Large intestine (tissue), 3 donors: ENCODE measurements around the gene TRIM17. TPM values are rescaled to one million over a fixed set of nuclear protein-coding genes. Genes with fewer than 3 reads are reported as not detected.

ENCODE experiments used
- DNase-seq, 2 donors: peaks; one replicate each; pipeline versions ENCODE4 v3.0.0 to v3.0.0-alpha.2; 2013
- H3K27ac ChIP-seq: one replicate; pipeline ENCODE4 v1.5.1; 2013; ENCODE audit warnings: low read length
- H3K27me3 ChIP-seq: 2 replicates; pipeline ENCODE4 v1.6.1; 2013; ENCODE audit warnings: low read length; ENCODE audit not compliant: control insufficient read depth, insufficient read depth
- H3K36me3 ChIP-seq: 2 replicates; pipeline ENCODE4 v1.6.1; 2013; ENCODE audit warnings: low read length; ENCODE audit not compliant: control insufficient read depth, insufficient read depth
- H3K4me1 ChIP-seq: one replicate; pipeline ENCODE4 v1.6.1; 2013; ENCODE audit warnings: low read length; ENCODE audit not compliant: control insufficient read depth, insufficient read depth
- H3K4me3 ChIP-seq: one replicate; pipeline ENCODE4 v1.5.1; 2013; ENCODE audit warnings: low read length
- H3K9me3 ChIP-seq: one replicate; pipeline ENCODE4 v1.6.1; 2013; ENCODE audit warnings: mild to moderate bottlenecking, low read depth, low read length, moderate library complexity; ENCODE audit not compliant: control insufficient read depth
- WGBS: methylation state at CpG from one replicate; pipeline ENCODE4 v1.1.5; 2013; ENCODE audit warnings: low lambda C conversion rate; ENCODE audit not compliant: insufficient coverage; 5-methylcytosine and 5-hydroxymethylcytosine counted together
- polyA plus RNA-seq: library from polyadenylated mRNA; unstranded; fragments of 120-200 nt; gene quantifications from one replicate; pipeline ENCODE4 v1.2.1, GENCODE V29; 2013

TRIM17 gene
- polyA plus RNA-seq, 1 donor = 1.3 TPM

DNA sequence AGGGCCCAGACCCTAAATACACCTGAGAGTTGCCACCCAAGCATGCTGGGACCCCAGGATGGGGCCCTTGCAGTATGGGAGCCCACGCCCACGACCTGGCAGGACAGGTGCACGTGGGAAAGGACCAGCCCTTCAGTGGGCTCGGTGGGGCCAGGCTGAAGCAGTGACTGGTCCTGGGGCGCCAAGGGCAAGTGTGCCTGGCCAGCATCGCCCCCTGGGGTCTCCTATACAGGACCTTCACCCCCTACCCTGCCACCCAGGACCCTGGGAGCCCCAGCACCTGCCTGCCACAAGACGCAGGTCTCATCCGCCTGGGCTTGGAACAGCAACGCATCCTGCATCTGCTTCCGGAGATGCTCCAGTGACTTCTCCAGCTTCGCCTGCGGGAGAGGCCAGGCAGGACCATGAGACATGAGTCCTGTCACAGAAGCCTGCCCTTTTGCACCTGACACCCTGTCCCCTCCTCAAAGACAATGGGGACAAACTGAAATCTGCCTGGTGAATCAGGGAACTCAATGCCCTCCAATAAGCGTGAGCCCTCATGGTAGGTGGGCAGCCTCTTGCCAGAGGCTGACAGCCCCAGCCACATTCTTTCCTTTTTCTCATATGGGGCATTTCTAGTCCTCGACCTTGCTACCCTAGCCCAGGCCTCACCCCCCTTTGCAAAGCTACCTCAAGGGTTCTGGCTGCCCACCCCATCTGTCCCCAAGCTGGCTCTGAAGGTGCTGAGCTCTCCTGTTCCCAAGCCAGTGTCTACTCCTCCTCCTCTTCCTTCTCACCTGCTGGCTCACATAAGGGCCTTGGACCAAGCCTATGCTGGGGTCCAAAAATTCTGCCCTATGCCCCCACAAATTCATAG lies 14.7 kb downstream of the TRIM17 start:
- Histone ChIP-seq H3K27ac (no peak overlapping the region), H3K4me1 (peaks cover 12% of the 10 kb centered on the region), H3K36me3 (peaks cover 45% of the 10 kb centered on the region), H3K4me3 (no peak overlapping the region), H3K9me3 (no peaks in the 10 kb centered on the region), H3K27me3 (no peaks in the 10 kb centered on the region)
- no CpG with 5 or more reads among the region's 14 CpGs for WGBS
- DNase-seq = no peak

DNA sequence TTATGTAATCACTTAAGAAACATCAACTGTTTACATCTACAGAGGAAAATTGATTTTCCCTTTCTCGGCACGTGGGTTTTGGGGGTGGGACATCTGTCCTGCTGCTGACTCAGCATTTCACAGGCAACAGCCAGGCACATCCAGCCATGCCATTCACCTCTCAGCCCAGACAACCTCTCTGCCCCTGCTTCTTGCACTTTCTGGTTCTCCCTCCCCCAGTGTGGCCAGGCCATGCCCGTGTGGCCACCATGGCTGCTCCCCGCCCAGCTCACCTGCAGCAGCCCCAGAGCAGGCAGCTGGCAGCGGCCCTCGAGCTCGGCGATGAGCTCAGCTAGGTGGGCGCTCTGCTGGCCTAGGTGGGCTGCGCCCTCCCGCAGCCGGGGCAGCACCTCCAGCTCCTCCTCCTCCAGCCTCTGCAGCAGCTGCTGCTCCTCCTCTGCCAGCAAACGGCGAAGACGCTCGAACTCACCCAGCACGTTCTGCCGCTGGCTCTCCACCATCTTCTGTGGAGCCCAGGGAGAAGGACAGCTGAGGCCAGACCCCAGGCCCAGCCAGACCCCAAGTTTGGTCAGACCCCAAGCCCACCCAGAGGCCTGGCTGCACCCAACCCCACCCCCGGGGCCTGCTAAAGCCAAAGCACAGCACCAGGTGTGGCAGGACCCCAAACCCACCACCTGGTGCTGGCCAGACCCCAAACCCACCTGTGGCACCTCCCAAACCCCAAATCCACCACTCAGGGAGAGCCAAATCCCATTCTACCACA lies 15.8 kb downstream of the TRIM17 start:
- H3K27ac ChIP-seq = no peak overlapping the region
- no peak overlapping the region for H3K4me3 ChIP-seq
- H3K27me3 ChIP-seq = no peaks in the 10 kb centered on the region
- no CpG with 5 or more reads among the region's 19 CpGs for WGBS
- H3K9me3 ChIP-seq = no peaks in the 10 kb centered on the region
- no peak for DNase-seq
- H3K36me3 ChIP-seq = peaks cover 56% of the 10 kb centered on the region
- H3K4me1 ChIP-seq = peaks cover 12% of the 10 kb centered on the region

GRCh38 chr1:228400237-228400651 lies 16.4 kb downstream of the TRIM17 start:
- no peak for DNase-seq
- H3K9me3 ChIP-seq = no peaks in the 10 kb centered on the region
- H3K27me3 ChIP-seq = no peaks in the 10 kb centered on the region
- H3K4me1 ChIP-seq = peaks cover 6% of the 10 kb centered on the region
- H3K27ac ChIP-seq = no peak overlapping the region
- peaks cover 62% of the 10 kb centered on the region for H3K36me3 ChIP-seq
- no peak overlapping the region for H3K4me3 ChIP-seq
- no CpG with 5 or more reads among the region's 11 CpGs for WGBS

GRCh38 chr1:228399531-228400236 lies 17.0 kb downstream of the TRIM17 start:
- DNase-seq = no peak
- H3K27me3 ChIP-seq = no peaks in the 10 kb centered on the region
- 100% methylated on average over 4 of the region's 14 CpGs for WGBS
- peaks cover 68% of the 10 kb centered on the region for H3K36me3 ChIP-seq
- no peaks in the 10 kb centered on the region for H3K9me3 ChIP-seq
- H3K27ac ChIP-seq = no peak overlapping the region
- no peak overlapping the region for H3K4me3 ChIP-seq
- H3K4me1 ChIP-seq = peaks cover under 1% of the 10 kb centered on the region

DNA sequence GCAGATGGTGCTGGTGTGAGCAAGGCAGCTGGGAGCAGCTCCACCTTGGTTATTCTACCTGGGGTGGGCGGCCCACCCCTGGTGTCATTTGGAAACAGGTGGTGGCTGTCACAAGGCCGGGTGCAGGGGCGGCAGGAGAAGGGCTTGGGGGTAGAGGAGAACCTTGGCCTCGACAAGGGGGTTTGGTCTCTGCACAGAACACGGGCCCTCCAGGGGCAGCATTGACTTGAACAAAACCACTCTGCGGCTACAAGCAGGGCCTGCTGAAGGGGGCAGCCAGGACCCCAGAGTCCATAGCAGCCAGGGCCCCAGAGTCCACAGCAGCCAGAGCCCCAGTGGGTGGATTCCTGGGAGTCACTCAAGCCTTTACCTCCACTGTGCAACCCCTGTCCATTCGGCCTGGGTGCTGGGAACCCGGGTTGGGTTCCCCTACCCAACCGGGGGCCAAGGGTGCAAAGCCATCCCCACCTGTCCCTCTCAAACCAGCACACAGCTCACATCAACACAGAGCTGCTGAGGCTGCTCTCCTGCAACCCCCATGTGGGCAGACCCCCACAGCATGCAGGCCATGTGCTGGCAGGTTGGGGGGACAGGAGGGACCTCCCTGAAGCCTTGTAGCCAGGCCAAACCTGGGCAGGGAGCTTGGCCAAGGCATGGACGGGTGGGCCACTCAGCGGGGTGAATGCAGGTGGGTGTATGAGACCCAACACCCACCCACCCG lies 17.8 kb downstream of the TRIM17 start:
- WGBS = no CpG with 5 or more reads among the region's 12 CpGs
- peaks cover 76% of the 10 kb centered on the region for H3K36me3 ChIP-seq
- DNase-seq = no peak

DNA sequence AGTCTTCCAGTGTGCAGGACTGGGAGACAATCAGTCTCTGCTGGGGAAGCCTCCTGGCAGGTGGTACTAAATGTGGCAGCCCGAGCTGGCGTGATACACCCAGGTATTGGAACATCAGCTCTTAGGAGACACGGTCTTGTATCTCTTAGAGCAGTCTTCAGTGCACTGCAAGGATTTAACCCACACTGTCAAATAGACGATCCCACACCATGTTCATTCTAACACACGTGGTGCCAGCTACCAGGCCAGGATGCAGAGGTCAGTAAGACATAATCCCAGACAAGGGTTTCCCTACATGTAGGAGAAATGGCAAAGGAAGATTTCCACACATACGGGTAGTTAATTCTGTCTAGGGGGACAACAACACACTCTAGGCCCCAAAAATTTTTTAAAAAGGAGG lies 18.7 kb downstream of the TRIM17 start:
- Histone ChIP-seq H3K27me3 (no peaks in the 10 kb centered on the region), H3K27ac (no peak overlapping the region), H3K36me3 (peaks cover 72% of the 10 kb centered on the region), H3K9me3 (no peaks in the 10 kb centered on the region), H3K4me1 (no peaks in the 10 kb centered on the region), H3K4me3 (no peak overlapping the region)
- no CpG with 5 or more reads among the region's 6 CpGs for WGBS
- no peak for DNase-seq

More for the DNA sequence above, 17.8 kb downstream of the TRIM17 start:
- Histone ChIP-seq H3K9me3 (no peaks in the 10 kb centered on the region), H3K27ac (no peak overlapping the region), H3K27me3 (no peaks in the 10 kb centered on the region), H3K4me1 (no peaks in the 10 kb centered on the region), H3K4me3 (no peak overlapping the region)

DNA sequence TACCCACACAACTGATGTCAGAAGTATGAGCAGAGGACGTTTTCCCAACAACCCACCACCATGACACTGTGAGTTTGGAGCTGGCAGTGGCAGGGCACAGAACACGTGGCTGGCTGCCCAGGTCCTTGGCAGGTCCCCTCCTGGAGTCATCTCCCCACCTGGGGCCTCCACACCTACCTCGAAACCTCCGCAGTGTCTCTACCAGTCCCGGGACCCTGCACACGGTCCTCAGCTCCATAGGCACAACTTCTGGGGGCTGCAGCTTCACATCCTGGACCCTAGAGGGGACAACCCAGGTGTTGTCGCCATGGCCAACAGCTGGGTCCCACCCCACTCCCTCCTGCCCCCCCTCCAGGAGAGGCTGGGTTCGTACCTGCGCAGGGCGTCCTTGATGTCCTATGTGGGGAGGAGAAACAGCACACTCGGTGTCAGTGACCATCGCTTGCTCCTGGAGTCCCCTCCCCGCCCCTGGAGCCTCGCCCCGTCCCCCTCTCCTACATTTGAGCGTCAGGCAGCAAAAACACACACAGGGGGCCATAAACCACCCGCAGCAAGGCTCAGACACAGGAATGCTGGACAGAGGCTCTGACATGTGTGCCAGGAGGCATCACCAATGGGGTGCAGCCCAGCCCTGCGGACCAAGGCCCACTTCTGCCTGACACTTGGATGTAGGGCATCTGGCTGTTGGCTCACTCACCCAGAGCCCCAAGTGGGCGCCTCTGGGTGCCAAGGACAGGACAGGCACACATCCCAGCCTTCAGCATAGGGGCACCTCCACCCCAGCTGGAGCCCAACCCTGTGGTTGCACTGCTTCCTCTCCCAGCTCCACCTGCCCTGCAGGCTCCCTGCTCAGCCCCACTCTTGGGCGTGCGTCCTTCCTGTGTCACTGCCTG lies 19.6 kb downstream of the TRIM17 start:
- H3K27ac ChIP-seq = no peak overlapping the region
- H3K4me3 ChIP-seq = no peak overlapping the region
- peaks cover 72% of the 10 kb centered on the region for H3K36me3 ChIP-seq
- DNase-seq = no peak
- no peaks in the 10 kb centered on the region for H3K27me3 ChIP-seq
- WGBS = no CpG with 5 or more reads among the region's 21 CpGs
- H3K4me1 ChIP-seq = no peaks in the 10 kb centered on the region
- H3K9me3 ChIP-seq = no peaks in the 10 kb centered on the region

GRCh38 chr1:228394571-228395394 lies 21.9 kb downstream of the TRIM17 start:
- Histone ChIP-seq H3K4me1 (no peaks in the 10 kb centered on the region), H3K36me3 (peaks cover 60% of the 10 kb centered on the region), H3K27ac (no peak overlapping the region), H3K9me3 (no peaks in the 10 kb centered on the region), H3K4me3 (no peak overlapping the region), H3K27me3 (no peaks in the 10 kb centered on the region)
- no peak for DNase-seq
- WGBS = no CpG with 5 or more reads among the region's 38 CpGs
